ENCODE measurements around the gene AGPAT4. TPM values are rescaled to one million over a fixed set of nuclear protein-coding genes. Genes with fewer than 3 reads are reported as not detected.

AGPAT4 gene
- total RNA-seq, 1 donor from 2014 or later, result 8.3 TPM

DNA sequence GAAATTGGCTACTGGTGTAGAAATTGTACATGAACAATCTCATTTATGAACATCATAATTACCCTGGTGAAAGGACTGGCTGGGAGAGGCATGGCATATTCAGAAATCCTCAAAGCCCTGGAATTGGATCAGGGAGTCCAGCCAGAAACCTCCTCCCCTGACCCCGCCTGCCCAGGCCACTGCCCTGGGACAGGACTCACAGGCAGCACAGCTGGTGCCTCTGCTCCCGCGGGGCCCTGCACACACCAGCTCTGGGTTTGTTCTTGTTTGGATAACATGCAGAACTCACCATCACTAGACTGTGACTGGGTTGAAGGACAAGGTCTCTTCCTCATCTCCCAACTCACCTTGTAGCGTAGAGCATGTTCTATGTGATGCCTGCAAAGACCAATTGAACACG lies 56.2 kb downstream of the AGPAT4 start:
- no peak overlapping the region for H3K27ac Mint-ChIP-seq (ENCODE audit: unreplicated experiment)
- peaks cover 8% of the 10 kb centered on the region for H3K36me3 Mint-ChIP-seq (ENCODE audit: unreplicated experiment)
- H3K9me3 Mint-ChIP-seq (ENCODE audit: unreplicated experiment), result peaks cover 18% of the 10 kb centered on the region
- H3K27me3 Mint-ChIP-seq (ENCODE audit: unreplicated experiment), result no peaks in the 10 kb centered on the region
- no peak overlapping the region for H3K4me3 Mint-ChIP-seq (ENCODE audit: unreplicated experiment)
- TF ChIP-seq, protein P1, sequence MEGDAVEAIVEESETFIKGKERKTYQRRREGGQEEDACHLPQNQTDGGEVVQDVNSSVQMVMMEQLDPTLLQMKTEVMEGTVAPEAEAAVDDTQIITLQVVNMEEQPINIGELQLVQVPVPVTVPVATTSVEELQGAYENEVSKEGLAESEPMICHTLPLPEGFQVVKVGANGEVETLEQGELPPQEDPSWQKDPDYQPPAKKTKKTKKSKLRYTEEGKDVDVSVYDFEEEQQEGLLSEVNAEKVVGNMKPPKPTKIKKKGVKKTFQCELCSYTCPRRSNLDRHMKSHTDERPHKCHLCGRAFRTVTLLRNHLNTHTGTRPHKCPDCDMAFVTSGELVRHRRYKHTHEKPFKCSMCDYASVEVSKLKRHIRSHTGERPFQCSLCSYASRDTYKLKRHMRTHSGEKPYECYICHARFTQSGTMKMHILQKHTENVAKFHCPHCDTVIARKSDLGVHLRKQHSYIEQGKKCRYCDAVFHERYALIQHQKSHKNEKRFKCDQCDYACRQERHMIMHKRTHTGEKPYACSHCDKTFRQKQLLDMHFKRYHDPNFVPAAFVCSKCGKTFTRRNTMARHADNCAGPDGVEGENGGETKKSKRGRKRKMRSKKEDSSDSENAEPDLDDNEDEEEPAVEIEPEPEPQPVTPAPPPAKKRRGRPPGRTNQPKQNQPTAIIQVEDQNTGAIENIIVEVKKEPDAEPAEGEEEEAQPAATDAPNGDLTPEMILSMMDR (IDR thresholded peaks at IDR 0.05), result no peak
- DNase-seq (ENCODE audit: extremely low spot score, unreplicated experiment), result no peak
- no peaks in the 10 kb centered on the region for H3K4me1 Mint-ChIP-seq (ENCODE audit: unreplicated experiment)

DNA sequence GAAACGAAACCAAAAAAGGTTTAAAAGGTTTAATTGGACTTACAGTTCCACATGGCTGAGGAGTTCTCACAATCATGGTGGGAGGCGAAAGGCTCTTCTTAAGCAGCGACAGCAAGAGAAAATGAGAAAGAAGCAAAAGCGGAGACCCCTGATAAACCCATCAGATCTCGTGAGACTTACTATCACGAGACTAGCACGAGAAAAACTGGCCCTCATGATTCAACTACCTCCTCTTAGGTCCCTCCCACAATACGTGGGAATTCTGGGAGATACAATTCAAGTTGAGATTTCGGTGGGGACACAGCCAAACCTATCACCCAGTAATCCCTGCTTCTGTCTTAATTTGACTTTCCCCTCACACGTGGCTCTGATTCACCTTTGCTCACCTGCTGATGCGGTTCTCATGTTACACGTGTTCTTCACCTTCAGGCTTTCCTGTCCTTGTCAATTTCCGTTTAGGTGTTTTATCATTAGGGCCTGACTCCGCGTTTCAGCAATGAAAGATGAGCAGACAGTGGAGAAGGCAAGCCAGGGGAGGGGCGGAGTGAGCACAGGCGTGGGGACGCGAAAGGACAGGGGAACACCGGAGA lies 57.1 kb downstream of the AGPAT4 start:
- Mint-ChIP-seq H3K27ac (ENCODE audit: unreplicated experiment) (no peak overlapping the region), H3K4me1 (ENCODE audit: unreplicated experiment) (no peaks in the 10 kb centered on the region), H3K27me3 (ENCODE audit: unreplicated experiment) (no peaks in the 10 kb centered on the region), H3K9me3 (ENCODE audit: unreplicated experiment) (peaks cover 24% of the 10 kb centered on the region), H3K36me3 (ENCODE audit: unreplicated experiment) (peaks cover 9% of the 10 kb centered on the region), H3K4me3 (ENCODE audit: unreplicated experiment) (no peak overlapping the region)
- no peak for DNase-seq (ENCODE audit: extremely low spot score, unreplicated experiment)
- TF ChIP-seq, protein P1 (IDR thresholded peaks at IDR 0.05), result no peak

DNA sequence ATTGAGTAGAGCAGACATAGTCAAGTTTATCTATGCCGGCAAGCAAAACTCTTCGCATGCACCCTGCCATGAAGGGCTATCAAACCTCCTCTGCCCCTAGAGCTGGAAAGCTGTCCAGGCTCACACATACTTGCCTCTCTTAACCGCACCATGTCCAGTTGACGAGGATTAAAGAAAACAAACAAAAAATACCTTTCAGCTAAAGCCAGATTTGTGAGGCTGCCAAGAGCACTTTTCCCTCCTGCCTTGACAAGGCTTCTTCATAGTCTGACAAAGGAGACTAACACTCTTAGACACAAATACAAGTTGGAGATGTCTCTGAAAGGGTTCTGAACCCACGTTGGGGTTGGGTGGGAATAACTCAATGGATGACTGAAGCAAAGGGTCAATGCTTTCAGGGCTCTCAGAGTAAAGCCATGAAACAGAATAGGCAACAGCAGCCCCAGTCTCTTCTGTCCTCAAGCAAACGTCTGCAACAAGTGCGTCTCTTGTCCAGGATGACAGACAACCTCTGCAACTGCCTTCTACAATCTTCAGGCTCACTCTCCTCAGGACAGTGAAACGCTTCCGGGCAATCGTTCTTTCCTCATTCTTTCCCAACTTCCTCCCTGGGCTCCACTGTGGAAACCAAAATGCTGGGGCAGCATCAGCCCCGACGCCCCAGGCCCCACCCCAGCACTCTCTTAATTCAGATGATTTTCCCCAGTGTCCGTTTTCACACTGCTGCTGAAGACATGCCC lies 57.8 kb downstream of the AGPAT4 start:
- TF ChIP-seq, protein P1 (IDR thresholded peaks at IDR 0.05), result no peak
- Mint-ChIP-seq H3K4me1 (ENCODE audit: unreplicated experiment) (no peaks in the 10 kb centered on the region), H3K36me3 (ENCODE audit: unreplicated experiment) (peaks cover 9% of the 10 kb centered on the region), H3K27ac (ENCODE audit: unreplicated experiment) (no peak overlapping the region), H3K27me3 (ENCODE audit: unreplicated experiment) (no peaks in the 10 kb centered on the region), H3K4me3 (ENCODE audit: unreplicated experiment) (no peak overlapping the region), H3K9me3 (ENCODE audit: unreplicated experiment) (peaks cover 26% of the 10 kb centered on the region)
- DNase-seq (ENCODE audit: extremely low spot score, unreplicated experiment), result no peak

DNA sequence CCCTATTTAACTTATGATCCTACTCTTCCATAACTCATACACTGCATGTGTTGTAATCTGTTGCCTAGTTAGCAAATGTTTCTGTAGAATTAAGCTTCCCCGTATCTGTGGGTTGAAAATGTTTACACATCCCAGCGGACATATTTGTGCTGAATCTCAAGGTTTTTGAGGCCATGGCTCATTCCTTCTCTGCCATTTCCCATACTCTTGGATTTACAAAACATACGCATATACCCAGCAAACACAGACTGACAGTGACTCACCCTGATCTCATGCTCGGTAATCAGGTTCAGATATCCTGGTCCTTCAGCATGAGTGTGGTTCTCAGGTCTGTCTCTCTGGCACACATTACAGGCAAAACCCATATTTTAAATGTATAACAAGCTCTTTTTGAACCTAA lies 58.7 kb downstream of the AGPAT4 start:
- Mint-ChIP-seq H3K27ac (ENCODE audit: unreplicated experiment) (no peak overlapping the region), H3K4me1 (ENCODE audit: unreplicated experiment) (no peaks in the 10 kb centered on the region), H3K27me3 (ENCODE audit: unreplicated experiment) (no peaks in the 10 kb centered on the region), H3K9me3 (ENCODE audit: unreplicated experiment) (peaks cover 26% of the 10 kb centered on the region), H3K4me3 (ENCODE audit: unreplicated experiment) (no peak overlapping the region), H3K36me3 (ENCODE audit: unreplicated experiment) (peaks cover 12% of the 10 kb centered on the region)
- TF ChIP-seq, protein P1 (IDR thresholded peaks at IDR 0.05), result no peak
- DNase-seq (ENCODE audit: extremely low spot score, unreplicated experiment), result no peak

- Mint-ChIP-seq H3K27me3 (ENCODE audit: unreplicated experiment) (no peaks in the 10 kb centered on the region), H3K27ac (ENCODE audit: unreplicated experiment) (no peak overlapping the region), H3K9me3 (ENCODE audit: unreplicated experiment) (peaks cover 26% of the 10 kb centered on the region)
Observed at GRCh38 chr6:161214722-161215121, 59.1 kb downstream of the AGPAT4 start.

More at GRCh38 chr6:161214722-161215121, 59.1 kb downstream of the AGPAT4 start:
- Mint-ChIP-seq H3K4me1 (ENCODE audit: unreplicated experiment) (no peaks in the 10 kb centered on the region), H3K36me3 (ENCODE audit: unreplicated experiment) (peaks cover 12% of the 10 kb centered on the region), H3K4me3 (ENCODE audit: unreplicated experiment) (no peak overlapping the region)
- no peak for DNase-seq (ENCODE audit: extremely low spot score, unreplicated experiment)
- TF ChIP-seq, protein P1 (IDR thresholded peaks at IDR 0.05), result no peak

Data from osteocyte (in vitro differentiated cells).